Measurements from ENCODE around the gene TGFBR1.

The TGFBR1 gene

DNA sequence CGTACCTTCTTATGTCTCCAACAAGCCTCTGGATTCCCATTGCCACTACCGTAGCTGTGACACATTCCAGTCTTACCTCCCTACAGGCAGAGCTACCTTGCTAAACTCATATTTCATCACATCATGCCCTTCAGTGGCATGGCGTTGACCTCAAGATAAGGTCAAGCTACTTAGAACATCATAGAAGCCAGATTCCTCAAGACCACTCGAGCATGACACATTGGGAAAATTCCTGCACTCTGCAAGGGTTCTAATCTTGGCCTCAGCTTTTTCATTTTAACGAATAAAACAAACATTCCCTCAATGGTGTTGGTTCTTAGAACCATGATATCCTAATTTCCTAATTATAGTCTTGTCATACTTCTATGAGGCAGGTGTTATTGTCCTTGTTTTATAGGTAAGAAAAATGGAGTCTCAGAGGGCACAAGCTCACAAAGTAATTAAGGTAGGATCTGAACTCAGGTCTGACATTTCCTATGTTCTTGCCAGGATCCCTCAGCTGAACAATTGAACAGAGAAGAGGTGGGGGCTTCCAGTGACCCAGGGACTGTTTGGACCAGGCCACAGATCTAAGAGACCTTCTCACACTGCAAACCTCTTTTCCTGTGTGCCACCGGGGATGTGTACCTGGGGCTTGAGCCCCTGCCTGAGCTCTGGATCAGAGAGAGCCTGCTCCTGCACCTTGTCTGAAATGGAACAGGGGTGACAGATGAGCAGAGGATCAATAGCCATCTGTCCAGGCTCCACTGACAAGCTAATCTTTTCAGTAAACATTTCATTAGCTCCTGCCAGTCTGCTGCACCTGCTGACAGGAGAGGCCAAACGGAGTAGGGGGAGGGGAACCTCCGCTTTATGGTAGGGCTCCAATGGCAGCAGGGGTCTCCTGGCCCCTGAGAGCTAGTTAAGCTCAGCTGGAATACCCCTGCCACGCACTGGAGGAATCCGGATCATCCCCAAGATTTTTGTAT is 67.5 kb downstream of the TGFBR1 start:
- TF ChIP-seq, protein P1, sequence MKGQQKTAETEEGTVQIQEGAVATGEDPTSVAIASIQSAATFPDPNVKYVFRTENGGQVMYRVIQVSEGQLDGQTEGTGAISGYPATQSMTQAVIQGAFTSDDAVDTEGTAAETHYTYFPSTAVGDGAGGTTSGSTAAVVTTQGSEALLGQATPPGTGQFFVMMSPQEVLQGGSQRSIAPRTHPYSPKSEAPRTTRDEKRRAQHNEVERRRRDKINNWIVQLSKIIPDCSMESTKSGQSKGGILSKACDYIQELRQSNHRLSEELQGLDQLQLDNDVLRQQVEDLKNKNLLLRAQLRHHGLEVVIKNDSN (IDR thresholded peaks at IDR 0.05), result no peak
- no peak for TF ChIP-seq YY1 (IDR thresholded peaks at IDR 0.05; ENCODE audit: low read depth)
- no peak for TF ChIP-seq TAF1 (IDR thresholded peaks at IDR 0.05; ENCODE audit: low read depth)
- TF ChIP-seq CEBPB (IDR thresholded peaks at IDR 0.05), result peak; percentile 23; the same call in 1 of the 2 replicates
- peak; percentile 52 for TF ChIP-seq TEAD4 (IDR thresholded peaks at IDR 0.05)
- TF ChIP-seq NFIC (IDR thresholded peaks at IDR 0.05), result no peak

DNA sequence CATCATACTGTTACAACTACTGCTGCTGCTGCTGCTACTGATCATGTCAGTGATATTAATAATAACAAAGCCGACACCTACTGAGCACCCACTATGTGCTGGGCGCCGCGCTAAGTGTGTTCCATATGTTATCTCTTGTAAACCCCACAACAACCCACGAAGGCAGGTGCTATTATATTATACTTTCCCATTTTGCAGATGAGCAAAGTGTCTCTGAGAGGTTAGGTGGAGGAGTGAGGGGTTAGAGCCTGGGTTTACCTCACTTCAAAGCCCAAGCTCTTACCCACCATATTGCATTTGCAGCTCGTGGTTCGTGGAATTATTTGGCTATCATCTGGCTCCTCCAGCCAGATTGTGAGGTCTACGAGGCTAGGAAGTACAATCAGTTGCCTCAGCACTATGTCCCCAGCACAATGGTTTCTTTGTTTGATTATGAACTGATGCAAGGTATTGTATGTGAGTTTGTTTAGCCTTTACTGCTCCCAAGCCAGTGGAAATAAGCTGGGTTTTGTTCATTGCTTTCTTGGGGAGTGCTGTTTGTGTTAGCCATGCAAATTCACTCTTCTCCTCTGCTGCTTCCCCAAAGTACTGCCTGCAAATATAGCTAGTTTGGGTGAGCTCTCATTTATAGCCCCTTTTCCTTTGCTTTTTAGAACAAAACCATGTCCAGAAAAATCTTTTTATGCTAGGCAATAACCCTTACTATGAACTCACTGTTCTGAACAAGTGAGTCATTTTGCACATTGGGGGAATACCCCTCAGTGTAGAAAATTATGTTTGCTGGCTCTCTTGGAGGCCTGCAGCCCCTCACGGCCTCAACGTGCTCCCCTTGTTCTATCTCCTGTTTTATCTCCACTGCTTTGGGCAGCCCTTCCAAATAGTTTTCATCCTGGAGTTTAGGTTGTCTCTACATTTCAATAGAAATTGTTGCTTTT is 68.9 kb downstream of the TGFBR1 start:
- TF ChIP-seq, protein P2, sequence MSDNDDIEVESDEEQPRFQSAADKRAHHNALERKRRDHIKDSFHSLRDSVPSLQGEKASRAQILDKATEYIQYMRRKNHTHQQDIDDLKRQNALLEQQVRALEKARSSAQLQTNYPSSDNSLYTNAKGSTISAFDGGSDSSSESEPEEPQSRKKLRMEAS (IDR thresholded peaks at IDR 0.05), result no peak
- TF ChIP-seq ZBTB7A (IDR thresholded peaks at IDR 0.05; ENCODE audit: low read depth) (no peak), CREB1 (IDR thresholded peaks at IDR 0.05; ENCODE audit: low read depth) (no peak), TEAD4 (IDR thresholded peaks at IDR 0.05) (no peak), TAF1 (IDR thresholded peaks at IDR 0.05; ENCODE audit: low read depth) (no peak), EGR1 (IDR thresholded peaks at IDR 0.05) (no peak), TCF12 (IDR thresholded peaks at IDR 0.05; ENCODE audit: low read depth) (no peak)
- TF ChIP-seq, protein P3, sequence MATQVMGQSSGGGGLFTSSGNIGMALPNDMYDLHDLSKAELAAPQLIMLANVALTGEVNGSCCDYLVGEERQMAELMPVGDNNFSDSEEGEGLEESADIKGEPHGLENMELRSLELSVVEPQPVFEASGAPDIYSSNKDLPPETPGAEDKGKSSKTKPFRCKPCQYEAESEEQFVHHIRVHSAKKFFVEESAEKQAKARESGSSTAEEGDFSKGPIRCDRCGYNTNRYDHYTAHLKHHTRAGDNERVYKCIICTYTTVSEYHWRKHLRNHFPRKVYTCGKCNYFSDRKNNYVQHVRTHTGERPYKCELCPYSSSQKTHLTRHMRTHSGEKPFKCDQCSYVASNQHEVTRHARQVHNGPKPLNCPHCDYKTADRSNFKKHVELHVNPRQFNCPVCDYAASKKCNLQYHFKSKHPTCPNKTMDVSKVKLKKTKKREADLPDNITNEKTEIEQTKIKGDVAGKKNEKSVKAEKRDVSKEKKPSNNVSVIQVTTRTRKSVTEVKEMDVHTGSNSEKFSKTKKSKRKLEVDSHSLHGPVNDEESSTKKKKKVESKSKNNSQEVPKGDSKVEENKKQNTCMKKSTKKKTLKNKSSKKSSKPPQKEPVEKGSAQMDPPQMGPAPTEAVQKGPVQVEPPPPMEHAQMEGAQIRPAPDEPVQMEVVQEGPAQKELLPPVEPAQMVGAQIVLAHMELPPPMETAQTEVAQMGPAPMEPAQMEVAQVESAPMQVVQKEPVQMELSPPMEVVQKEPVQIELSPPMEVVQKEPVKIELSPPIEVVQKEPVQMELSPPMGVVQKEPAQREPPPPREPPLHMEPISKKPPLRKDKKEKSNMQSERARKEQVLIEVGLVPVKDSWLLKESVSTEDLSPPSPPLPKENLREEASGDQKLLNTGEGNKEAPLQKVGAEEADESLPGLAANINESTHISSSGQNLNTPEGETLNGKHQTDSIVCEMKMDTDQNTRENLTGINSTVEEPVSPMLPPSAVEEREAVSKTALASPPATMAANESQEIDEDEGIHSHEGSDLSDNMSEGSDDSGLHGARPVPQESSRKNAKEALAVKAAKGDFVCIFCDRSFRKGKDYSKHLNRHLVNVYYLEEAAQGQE (IDR thresholded peaks at IDR 0.05; ENCODE audit: low read depth), result no peak

DNA sequence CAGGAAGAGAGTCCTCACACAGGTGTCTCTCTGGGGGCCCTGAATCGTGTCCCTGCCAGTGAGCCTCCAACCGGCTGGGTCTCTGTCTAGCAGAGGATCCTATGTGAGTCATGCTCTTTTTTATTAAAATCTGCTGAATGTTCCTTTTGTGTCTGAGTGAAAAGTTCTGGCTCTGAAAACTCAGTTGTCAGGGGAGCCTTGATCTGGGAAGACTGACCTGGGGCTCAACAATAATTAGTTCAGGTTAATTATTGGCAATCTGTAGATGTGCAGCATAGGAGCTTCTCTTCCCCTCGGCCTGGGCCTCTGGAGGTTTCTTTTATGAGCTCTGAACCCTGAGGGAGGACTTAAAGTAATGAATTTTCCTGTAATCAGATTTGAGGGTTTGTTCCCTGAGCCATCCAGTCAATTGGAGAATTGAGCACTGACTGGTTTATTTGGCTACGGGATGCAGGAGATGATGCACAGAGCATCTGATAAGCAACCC is 71.7 kb downstream of the TGFBR1 start:
- no peak for TF ChIP-seq TCF12 (IDR thresholded peaks at IDR 0.05; ENCODE audit: low read depth)
- no peak for TF ChIP-seq EP300 (IDR thresholded peaks at IDR 0.05; ENCODE audit: borderline replicate concordance)
- no peak for TF ChIP-seq RAD21 (IDR thresholded peaks at IDR 0.05; ENCODE audit: low read depth)
- TF ChIP-seq CEBPB (IDR thresholded peaks at IDR 0.05), result no peak
- no peak for TF ChIP-seq ZBTB7A (IDR thresholded peaks at IDR 0.05; ENCODE audit: low read depth)
- no peak for TF ChIP-seq YY1 (IDR thresholded peaks at IDR 0.05; ENCODE audit: low read depth)
- TF ChIP-seq TEAD4 (IDR thresholded peaks at IDR 0.05), result no peak
- no peak for TF ChIP-seq EGR1 (IDR thresholded peaks at IDR 0.05)
- no peak for TF ChIP-seq FOXM1 (IDR thresholded peaks at IDR 0.05; ENCODE audit: borderline replicate concordance, low read depth)

DNA sequence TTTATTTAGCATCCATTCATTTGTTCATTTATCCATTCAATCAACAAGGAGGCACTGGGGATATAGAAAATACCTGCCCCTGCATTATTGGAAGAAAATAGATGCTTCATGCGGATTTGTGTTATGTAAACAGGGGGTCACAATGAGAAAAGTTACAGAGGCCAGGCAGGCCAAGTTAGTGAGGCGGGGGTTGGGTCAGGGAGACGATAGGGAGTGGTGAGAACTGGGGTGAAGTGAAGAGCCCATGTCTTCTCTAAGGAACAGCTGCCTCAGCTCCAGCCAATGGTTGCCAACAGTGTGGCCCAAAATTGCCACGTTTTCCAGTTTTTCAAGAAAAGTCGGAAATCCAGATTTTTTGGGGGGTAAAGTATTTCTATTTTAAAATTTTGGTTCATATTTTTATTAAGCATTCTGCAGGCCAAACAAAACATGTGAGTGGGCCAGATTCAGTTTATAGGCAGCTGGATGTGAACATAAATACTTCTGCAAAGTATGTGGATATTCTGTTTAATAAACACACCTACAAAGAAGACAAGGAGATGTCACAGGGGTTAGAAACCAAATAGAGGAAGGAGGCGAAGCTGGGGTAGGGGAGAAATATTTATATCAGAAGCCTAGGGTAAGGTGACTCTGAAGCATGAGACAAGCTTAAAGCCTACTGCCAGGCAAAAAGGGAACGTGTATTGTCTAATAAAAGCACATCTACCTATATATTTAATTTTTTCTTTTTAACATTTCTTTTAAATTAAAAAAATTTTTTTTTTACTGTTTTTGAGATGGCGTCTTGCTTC is 72.9 kb downstream of the TGFBR1 start:
- no peak for TF ChIP-seq TEAD4 (IDR thresholded peaks at IDR 0.05)
- TF ChIP-seq FOXM1 (IDR thresholded peaks at IDR 0.05; ENCODE audit: borderline replicate concordance, low read depth), result no peak
- TF ChIP-seq, protein P1 (IDR thresholded peaks at IDR 0.05), result no peak
- TF ChIP-seq CEBPB (IDR thresholded peaks at IDR 0.05), result no peak
- no peak for TF ChIP-seq TAF1 (IDR thresholded peaks at IDR 0.05; ENCODE audit: low read depth)
- TF ChIP-seq EP300 (IDR thresholded peaks at IDR 0.05; ENCODE audit: borderline replicate concordance), result no peak
- no peak for TF ChIP-seq NFIC (IDR thresholded peaks at IDR 0.05)
- TF ChIP-seq, protein P2 (IDR thresholded peaks at IDR 0.05), result no peak
- TF ChIP-seq, protein P3 (IDR thresholded peaks at IDR 0.05; ENCODE audit: low read depth), result no peak
- no peak for TF ChIP-seq YY1 (IDR thresholded peaks at IDR 0.05; ENCODE audit: low read depth)
- no peak for TF ChIP-seq RAD21 (IDR thresholded peaks at IDR 0.05; ENCODE audit: low read depth)
- no peak for TF ChIP-seq EGR1 (IDR thresholded peaks at IDR 0.05)
- no peak for TF ChIP-seq CREB1 (IDR thresholded peaks at IDR 0.05; ENCODE audit: low read depth)
- TF ChIP-seq ZBTB7A (IDR thresholded peaks at IDR 0.05; ENCODE audit: low read depth), result no peak
- TF ChIP-seq TCF12 (IDR thresholded peaks at IDR 0.05; ENCODE audit: low read depth), result no peak
